ENCODE measurements around the gene CYP2D6. TPM values are rescaled to one million over a fixed set of nuclear protein-coding genes. Genes with fewer than 3 reads are reported as not detected.

The CYP2D6 gene
- total and polyA plus RNA-seq, 2 of the 8 experiments (the other 6 are each of a cell fraction or from before 2014, with no cell fraction given) = 0.93 to 1.7 TPM

GRCh38 chr22:42164901-42165300, 34.3 kb upstream of the CYP2D6 start:
- DNase-seq (ENCODE audit: low read depth in 1 of 2, low spot score in 2 of 2) = no peak
- TF ChIP-seq ATF3 (IDR thresholded peaks at IDR 0.05; ENCODE audit: insufficient read depth, low read depth, low read length) (no peak), TAF1 (IDR thresholded peaks at IDR 0.05; ENCODE audit: low read depth, low read length) (no peak), POLR2AphosphoS5 (IDR thresholded peaks at IDR 0.05; ENCODE audit: low read depth, low read length) (no peak), SUZ12 (IDR thresholded peaks at IDR 0.05; ENCODE audit: low read length) (no peak), BCL11A (IDR thresholded peaks at IDR 0.05; ENCODE audit: low read depth in 2 of 2, low read length in 2 of 2) (no peak), CTCF (IDR thresholded peaks at IDR 0.05; ENCODE audit: control extremely low read depth in 1 of 3, insufficient read depth in 1 of 3, low read depth in 1 of 3, low read length in 3 of 3) (no peak), POLR2A (IDR thresholded peaks at IDR 0.05; ENCODE audit: control extremely low read depth in 1 of 2, low read depth in 2 of 2, low read length in 2 of 2) (no peak), RAD21 (IDR thresholded peaks at IDR 0.05 in 1 of 2, conservative IDR thresholded peaks at IDR 0.05 in 1 of 2; ENCODE audit: low read depth in 2 of 2, low read length in 2 of 2) (no peak), HDAC6 (IDR thresholded peaks at IDR 0.05; ENCODE audit: low read depth, low read length) (no peak), SP2 (IDR thresholded peaks at IDR 0.05; ENCODE audit: low read length) (no peak), BACH1 (IDR thresholded peaks at IDR 0.05; ENCODE audit: low read length) (no peak), FOSL1 (IDR thresholded peaks at IDR 0.05; ENCODE audit: insufficient read depth, low read depth, low read length) (no peak)

More at GRCh38 chr22:42164901-42165300, 34.3 kb upstream of the CYP2D6 start:
- no peak overlapping the region for H2BK15ac ChIP-seq (ENCODE audit: low read length)
- no peak overlapping the region for H2BK12ac ChIP-seq (ENCODE audit: low read depth, low read length)
- no peak overlapping the region for H3K23ac ChIP-seq (ENCODE audit: insufficient read length)
- no peak overlapping the region for H3K4ac ChIP-seq (replicated peaks; ENCODE audit: insufficient read length, low read depth, low read length)
- ChIA-PET POLR2A (ENCODE audit: partially characterized antibody) (no interaction called here), CTCF (ENCODE audit: partially characterized antibody) (interaction anchor here (0.6 to 1.6 kb wide), 7 partner anchors 16 to 295 kb away, joined by 3 to 5 read pairs (median 3); no protein-coding TSS in a partner anchor)
- no peaks in the 10 kb centered on the region for H3K27me3 ChIP-seq (replicated peaks in 1 of 4; ENCODE audit: control insufficient read depth in 3 of 4, extremely low read depth in 1 of 4, insufficient read depth in 3 of 4, low read length in 3 of 4)
- H3K18ac ChIP-seq (ENCODE audit: extremely low read depth, low read length) = no peak overlapping the region
- H4K5ac ChIP-seq (ENCODE audit: insufficient read length, low read depth, low read length) = no peak overlapping the region
- no peaks in the 10 kb centered on the region; the same call in 1 of the 2 replicates for H3K79me1 ChIP-seq (ENCODE audit: low read depth, low read length)
- peaks cover 10 to 27% of the 10 kb centered on the region in 2 experiments for H4K20me1 ChIP-seq (replicated peaks in 1 of 2; ENCODE audit: control insufficient read depth in 1 of 2, insufficient read depth in 2 of 2, low read length in 2 of 2)
- no peaks in the 10 kb centered on the region for H3K9me3 ChIP-seq (ENCODE audit: insufficient read depth in 2 of 2, low read depth in 1 of 2, low read length in 1 of 2)
- no peak overlapping the region for H2BK20ac ChIP-seq (ENCODE audit: low read length)
- H3K23me2 ChIP-seq (ENCODE audit: low read depth, low read length) = no peaks in the 10 kb centered on the region
- no peak overlapping the region for H3K14ac ChIP-seq (ENCODE audit: insufficient read length)
- peaks cover 0 to 3% (median 0%) of the 10 kb centered on the region in 4 experiments; a peak in 2 of 7 replicates for H3K4me1 ChIP-seq (replicated peaks in 1 of 4; ENCODE audit: control insufficient read depth in 3 of 4, insufficient read depth in 4 of 4, low read length in 3 of 4)
- no peak overlapping the region for H3K27ac ChIP-seq (ENCODE audit: low read depth, low read length)
- H3K4me3 ChIP-seq (ENCODE audit: extremely low read depth in 1 of 4, insufficient read depth in 2 of 4, low read depth in 3 of 4, low read length in 4 of 4) = no peak overlapping the region
- H3K56ac ChIP-seq (replicated peaks; ENCODE audit: insufficient read length, low read depth, low read length) = no peak overlapping the region
- 97% methylated on average over 5 of the region's 5 CpGs; no CpG with 5 or more reads in 1 of the 2 experiments for WGBS, 2 experiments (ENCODE audit: extremely low coverage in 1 of 2, insufficient coverage in 1 of 2, insufficient read length in 1 of 2, insufficient replicate concordance in 2 of 2, low coverage in 1 of 2, low lambda C conversion rate in 2 of 2, missing lambda C conversion rate in 1 of 2)
- no peak overlapping the region for H2BK120ac ChIP-seq (replicated peaks; ENCODE audit: low read depth, low read length)
- H4K8ac ChIP-seq (ENCODE audit: extremely low read depth, insufficient read depth, low read length) = no peak overlapping the region
- no peaks in the 10 kb centered on the region for H3K79me2 ChIP-seq (ENCODE audit: control insufficient read depth in 1 of 2, insufficient read depth in 2 of 2, low read length in 2 of 2)
- H3K36me3 ChIP-seq (ENCODE audit: control insufficient read depth in 2 of 4, insufficient read depth in 4 of 4, low read length in 3 of 4) = no peaks in the 10 kb centered on the region; a peak in 1 of 8 replicates
- H2BK5ac ChIP-seq (ENCODE audit: low read depth, low read length) = no peak overlapping the region
- FAIRE-seq = no peak
- H2AK5ac ChIP-seq (ENCODE audit: low read depth, low read length) = no peak overlapping the region
- no peak overlapping the region for H2AFZ ChIP-seq (ENCODE audit: low read length)
- no peak overlapping the region for H3K4me2 ChIP-seq (ENCODE audit: insufficient read depth in 1 of 2, low read depth in 2 of 2, low read length in 2 of 2)
- H3K9ac ChIP-seq (replicated peaks in 1 of 4; ENCODE audit: extremely low read depth in 1 of 4, low read depth in 3 of 4, low read length in 3 of 4) = no peak overlapping the region
- H4K91ac ChIP-seq (replicated peaks; ENCODE audit: insufficient read length, low read length) = no peak overlapping the region

All from H1 (cell line).